Sigmoid colon (tissue), 7 donors: ENCODE measurements around the gene TAC4. TPM values are rescaled to one million over a fixed set of nuclear protein-coding genes. Genes with fewer than 3 reads are reported as not detected.

Experiments used
- DNase-seq: peaks from one replicate; pipeline ENCODE4 v3.0.0-alpha.2; 2019
- H3K27ac ChIP-seq, 4 donors: fragments of 200-600 bp; sonication (generic); one replicate each; pipeline ENCODE4 v1.5.1; 2016 to 2019; ENCODE audit warnings: mild to moderate bottlenecking in 1 of 4
- H3K27me3 ChIP-seq, 3 donors: fragments of 200-600 bp; sonication (generic); one replicate each; pipeline ENCODE4 v1.5.1; 2019; ENCODE audit warnings: mild to moderate bottlenecking in 1 of 3
- H3K36me3 ChIP-seq, 4 donors: fragments of 200-600 bp; sonication (generic); one replicate each; pipeline ENCODE4 v1.5.1; 2016 to 2019
- H3K4me1 ChIP-seq, 4 donors: fragments of 200-600 bp; sonication (generic); one replicate each; pipeline ENCODE4 v1.5.1; 2017 to 2019
- H3K4me3 ChIP-seq, 4 donors: fragments of 200-600 bp; sonication (generic); one replicate each; pipeline ENCODE4 v1.5.1; 2017 to 2019; ENCODE audit warnings: mild to moderate bottlenecking in 2 of 4, moderate library complexity in 1 of 4
- H3K9me3 ChIP-seq, 4 donors: fragments of 200-600 bp in 3 of 4; sonication (generic) in 3 of 4; one replicate each; pipeline versions ENCODE4 v1.5.1 to v1.6.1; 2013 to 2019
- EP300 ChIP-seq, 4 donors: sonication (generic); formaldehyde crosslinking; IDR thresholded peaks; one replicate each; pipeline ENCODE4 v1.6.1; 2017; ENCODE audit warnings: antibody characterized with exemption in 4 of 4
- POLR2A ChIP-seq, 2 donors: fragments of 450-650 bp; IDR thresholded peaks; one replicate each; pipeline ENCODE4 v1.6.1; 2016; ENCODE audit warnings: antibody characterized with exemption in 2 of 2, mild to moderate bottlenecking in 2 of 2, moderate library complexity in 2 of 2
- POLR2AphosphoS5 ChIP-seq, 4 donors: sonication (generic); formaldehyde crosslinking; IDR thresholded peaks; one replicate each; pipeline ENCODE4 v1.6.1; 2017; ENCODE audit warnings: antibody characterized with exemption in 4 of 4
- WGBS, 2 donors: extraction: QIAGEN DNeasy Blood & Tissue Kit; methylation state at CpG; one replicate each; pipeline ENCODE4 v1.1.7; 2013; 5-methylcytosine and 5-hydroxymethylcytosine counted together
- intact Hi-C: fragments of 100-400 bp; cut with DNase I; formaldehyde crosslinking; loops from one replicate; pipeline ENCODE4 v1.15.1; 2023
- polyA plus RNA-seq, 3 donors: library from polyadenylated mRNA; stranded (reverse); fragments of 200-250 nt; gene quantifications; one replicate each; pipeline ENCODE4 v1.2.3, GENCODE V29; 2013
- total RNA-seq, 4 donors: library from RNA; depleted of rRNA; stranded (reverse); fragments of >200 nt; gene quantifications; one replicate each; pipeline ENCODE4 v1.1.0, GENCODE V29; 2016
- TF ChIP-seq, protein P1 (sequence below), 4 experiments: fragments of 450-650 bp in 3 of 4; fragments of 200-600 bp in 1 of 4; IDR thresholded peaks; one replicate each; pipeline ENCODE4 v1.5.1; 2016 to 2019; ENCODE audit warnings: antibody characterized with exemption in 4 of 4, mild to moderate bottlenecking in 3 of 4, moderate library complexity in 2 of 4
- donor health status: healthy with polysubstance abuse.
- donor health status: Bipolar disorder and iron deficiency.
- donor health status: healthy.

TAC4 gene
- total and polyA plus RNA-seq, 7 donors = 3.6 TPM; not detected in 6

DNA sequence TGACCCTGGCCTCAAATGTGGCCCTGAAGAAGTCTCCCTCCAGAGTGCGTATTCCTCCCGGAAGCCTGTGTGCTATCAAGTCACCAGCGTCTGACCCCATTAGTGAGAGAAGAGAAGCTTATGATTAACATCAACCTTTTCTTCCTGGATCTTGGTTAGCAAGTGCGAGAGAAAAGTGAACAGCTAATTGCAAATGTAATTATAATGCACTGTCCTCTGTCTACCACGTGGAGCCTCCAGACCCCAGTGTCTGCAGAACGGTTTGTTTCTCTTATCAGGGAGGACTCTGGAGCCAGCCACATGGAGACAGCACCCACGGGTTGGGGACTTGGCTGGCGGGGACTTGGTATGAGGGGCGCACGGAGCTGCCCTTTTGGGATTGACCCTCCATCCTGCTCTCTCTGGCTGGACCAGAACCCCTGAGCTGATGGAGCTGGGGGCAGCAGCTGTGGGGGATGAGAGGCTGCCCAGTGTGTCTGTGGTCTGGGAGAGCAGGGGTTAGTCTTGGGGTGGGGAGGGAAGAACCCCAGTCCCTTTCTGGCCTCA is 5.7 kb upstream of the TAC4 start:
- Histone ChIP-seq H3K9me3 (no peaks in the 10 kb centered on the region), H3K27ac (no peak overlapping the region), H3K4me1 (peaks cover 0 to 17% (median 14%) of the 10 kb centered on the region in 4 donors), H3K4me3 (no peak overlapping the region), H3K27me3 (no peaks in the 10 kb centered on the region), H3K36me3 (no peaks in the 10 kb centered on the region)
- no peak for DNase-seq
- intact Hi-C loops = loop anchor here (5.0 kb wide), 2 partner anchors 146 to 286 kb away; partner anchors contain the start of gene SLC35B1
- TF ChIP-seq EP300 (IDR thresholded peaks at IDR 0.05) = no peak
- TF ChIP-seq POLR2AphosphoS5 (IDR thresholded peaks at IDR 0.05) = no peak
- TF ChIP-seq, protein P1, sequence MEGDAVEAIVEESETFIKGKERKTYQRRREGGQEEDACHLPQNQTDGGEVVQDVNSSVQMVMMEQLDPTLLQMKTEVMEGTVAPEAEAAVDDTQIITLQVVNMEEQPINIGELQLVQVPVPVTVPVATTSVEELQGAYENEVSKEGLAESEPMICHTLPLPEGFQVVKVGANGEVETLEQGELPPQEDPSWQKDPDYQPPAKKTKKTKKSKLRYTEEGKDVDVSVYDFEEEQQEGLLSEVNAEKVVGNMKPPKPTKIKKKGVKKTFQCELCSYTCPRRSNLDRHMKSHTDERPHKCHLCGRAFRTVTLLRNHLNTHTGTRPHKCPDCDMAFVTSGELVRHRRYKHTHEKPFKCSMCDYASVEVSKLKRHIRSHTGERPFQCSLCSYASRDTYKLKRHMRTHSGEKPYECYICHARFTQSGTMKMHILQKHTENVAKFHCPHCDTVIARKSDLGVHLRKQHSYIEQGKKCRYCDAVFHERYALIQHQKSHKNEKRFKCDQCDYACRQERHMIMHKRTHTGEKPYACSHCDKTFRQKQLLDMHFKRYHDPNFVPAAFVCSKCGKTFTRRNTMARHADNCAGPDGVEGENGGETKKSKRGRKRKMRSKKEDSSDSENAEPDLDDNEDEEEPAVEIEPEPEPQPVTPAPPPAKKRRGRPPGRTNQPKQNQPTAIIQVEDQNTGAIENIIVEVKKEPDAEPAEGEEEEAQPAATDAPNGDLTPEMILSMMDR (IDR thresholded peaks at IDR 0.05) = no peak
- TF ChIP-seq POLR2A (IDR thresholded peaks at IDR 0.05) = no peak
- 80 to 83% methylated on average over 10 of the region's 10 CpGs for WGBS, 2 donors

DNA sequence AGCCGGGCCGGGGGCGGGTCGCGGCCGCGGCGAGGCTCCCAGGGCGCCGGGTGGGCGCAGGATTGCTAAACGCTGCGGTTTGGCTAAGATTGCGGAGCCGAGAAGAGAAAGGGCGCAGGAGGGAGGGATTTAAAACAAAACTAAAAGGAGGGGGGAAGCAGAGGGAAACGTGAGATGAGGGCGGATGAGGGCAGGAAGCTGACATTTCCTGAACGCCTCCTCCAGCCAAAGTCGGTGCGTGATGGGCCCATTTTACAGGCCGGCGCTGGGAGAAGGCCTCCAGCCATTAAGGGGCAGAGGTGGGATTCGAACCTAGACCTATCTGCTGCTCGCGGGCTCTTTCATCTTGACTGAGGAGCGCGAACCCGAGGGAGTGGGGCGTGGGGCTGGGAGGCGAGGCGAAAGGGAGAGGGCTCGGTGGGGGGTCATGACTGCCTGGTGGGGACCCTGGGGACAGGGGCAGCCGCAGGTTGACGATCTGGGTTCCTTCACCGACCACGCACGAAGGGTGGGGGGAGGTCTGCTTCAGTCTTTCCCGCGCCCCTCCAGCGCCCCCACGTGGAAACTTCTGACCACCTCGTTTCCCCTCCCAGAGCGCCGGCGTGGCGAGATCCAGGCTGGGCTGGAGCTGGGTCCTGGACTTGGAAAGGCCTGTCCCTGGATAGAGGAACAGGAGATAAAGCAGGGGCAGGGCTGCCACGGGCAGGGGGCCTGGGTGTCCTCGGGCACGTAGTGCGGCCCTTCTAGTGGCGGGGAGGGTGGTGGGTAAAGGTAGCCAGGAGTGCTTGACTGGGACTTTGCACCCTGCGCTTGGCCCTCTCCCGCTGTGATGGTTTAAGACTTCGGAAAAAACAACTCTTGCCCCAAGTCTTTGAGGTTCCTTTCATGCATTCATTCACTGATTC is 3.8 kb upstream of the TAC4 start:
- 2 to 6% methylated on average over 55 of the region's 55 CpGs for WGBS, 2 donors
- peaks cover 0 to 22% (median 20%) of the 10 kb centered on the region in 4 donors for H3K4me1 ChIP-seq
- intact Hi-C loops = loop anchor here (5.0 kb wide), 2 partner anchors 144 to 284 kb away; partner anchors contain the start of gene SLC35B1
- no peak for TF ChIP-seq POLR2A (IDR thresholded peaks at IDR 0.05)
- TF ChIP-seq, protein P1 (IDR thresholded peaks at IDR 0.05) = peak; percentile 36 to 64 (median 52)
- TF ChIP-seq POLR2AphosphoS5 (IDR thresholded peaks at IDR 0.05) = peak in 2 of 4 donors; percentile 16 to 30
- TF ChIP-seq EP300 (IDR thresholded peaks at IDR 0.05) = no peak
- no peaks in the 10 kb centered on the region for H3K9me3 ChIP-seq
- no peaks in the 10 kb centered on the region for H3K36me3 ChIP-seq
- peak; percentile 80 for DNase-seq
- no peaks in the 10 kb centered on the region for H3K27me3 ChIP-seq
- H3K27ac ChIP-seq = peak overlapping the region in 2 of 4 donors; percentile 42 to 58
- peak overlapping the region; percentile 27 to 63 (median 58) for H3K4me3 ChIP-seq

DNA sequence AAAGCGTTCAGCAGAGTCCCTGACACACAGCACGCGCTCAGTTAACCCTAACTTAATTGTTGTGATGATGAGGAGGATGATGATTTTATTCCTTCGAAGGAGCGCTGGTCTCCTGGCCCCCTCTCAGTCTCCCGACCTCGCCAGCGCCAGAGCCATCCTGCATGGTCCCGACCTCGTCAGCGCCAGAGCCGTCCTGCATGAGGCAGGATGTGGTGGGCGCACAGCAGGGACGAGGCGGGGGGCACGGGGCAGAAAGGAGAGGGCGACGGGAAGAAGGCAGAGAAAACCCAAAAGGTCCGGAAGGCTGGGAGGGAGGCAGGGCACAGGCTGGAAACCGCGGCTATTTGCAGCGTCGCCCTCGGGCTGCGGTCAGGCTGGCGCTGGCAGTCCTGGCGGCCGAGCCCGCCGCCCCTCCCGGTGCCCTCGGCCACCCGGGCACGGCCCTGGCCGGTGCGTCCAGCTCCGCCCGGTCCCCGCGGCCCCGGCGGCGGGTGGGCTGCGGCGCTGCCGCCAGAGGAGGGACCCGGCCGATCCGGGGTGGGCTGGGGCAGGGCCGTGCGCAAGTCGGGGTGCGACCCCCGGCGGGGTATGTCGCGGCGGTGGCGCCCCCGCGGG is 3.0 kb upstream of the TAC4 start:
- Histone ChIP-seq H3K9me3 (no peaks in the 10 kb centered on the region), H3K4me3 (peak overlapping the region in 3 of 4 donors; percentile 56 to 63 (median 59)), H3K27me3 (no peaks in the 10 kb centered on the region), H3K4me1 (peaks cover 0 to 30% (median 28%) of the 10 kb centered on the region in 4 donors), H3K36me3 (no peaks in the 10 kb centered on the region), H3K27ac (peak overlapping the region in 2 of 4 donors; percentile 42 to 55)
- no peak for DNase-seq
- no peak for TF ChIP-seq POLR2A (IDR thresholded peaks at IDR 0.05)
- no peak for TF ChIP-seq POLR2AphosphoS5 (IDR thresholded peaks at IDR 0.05)
- no peak for TF ChIP-seq EP300 (IDR thresholded peaks at IDR 0.05)
- TF ChIP-seq, protein P1 (IDR thresholded peaks at IDR 0.05) = no peak
- intact Hi-C loops = loop anchor here (5.0 kb wide), 2 partner anchors 144 to 284 kb away; partner anchors contain the start of gene SLC35B1
- WGBS, 2 donors = 3 to 5% methylated on average over 61 of the region's 61 CpGs

DNA sequence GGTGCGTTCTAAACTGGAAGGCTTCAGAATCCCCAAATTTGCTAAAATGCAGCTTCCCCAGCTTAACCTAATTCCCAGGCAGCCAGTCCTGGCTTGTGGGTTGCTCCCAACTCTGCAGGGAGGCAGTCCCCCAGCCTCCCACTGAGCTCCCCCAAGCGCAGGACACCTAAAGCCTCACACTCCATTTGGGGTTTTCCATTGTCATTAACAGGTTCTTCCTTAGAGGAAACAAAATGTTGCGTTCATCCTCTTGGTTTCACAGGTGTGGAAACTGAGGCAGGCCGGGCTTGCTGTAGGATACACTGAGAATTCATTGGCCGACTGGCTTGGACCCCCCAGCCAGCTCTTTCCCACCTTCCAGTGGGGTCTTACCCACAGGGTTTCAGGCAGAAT is 2.3 kb upstream of the TAC4 start:
- DNase-seq = no peak
- no peaks in the 10 kb centered on the region for H3K27me3 ChIP-seq
- 87 to 90% methylated on average over 5 of the region's 5 CpGs for WGBS, 2 donors
- no peaks in the 10 kb centered on the region for H3K9me3 ChIP-seq
- peak overlapping the region in 1 of 4 donors; percentile 55 for H3K27ac ChIP-seq
- intact Hi-C loops = loop anchor here (5.0 kb wide), 2 partner anchors 143 to 283 kb away; partner anchors contain the start of gene SLC35B1
- TF ChIP-seq EP300 (IDR thresholded peaks at IDR 0.05) = no peak
- TF ChIP-seq POLR2AphosphoS5 (IDR thresholded peaks at IDR 0.05) = no peak
- TF ChIP-seq, protein P1 (IDR thresholded peaks at IDR 0.05) = no peak
- TF ChIP-seq POLR2A (IDR thresholded peaks at IDR 0.05) = no peak
- no peak overlapping the region for H3K4me3 ChIP-seq
- no peaks in the 10 kb centered on the region for H3K36me3 ChIP-seq
- peaks cover 0 to 36% (median 34%) of the 10 kb centered on the region in 4 donors for H3K4me1 ChIP-seq
